Mononuclear cell (primary cell): ENCODE results near the gene HMBS. TPM values are rescaled to one million over a fixed set of nuclear protein-coding genes. Genes with fewer than 3 reads are reported as not detected.
"Not testable (repeated sequence)": the region's sequence is repeated elsewhere in the genome, so short reads cannot be mapped to it uniquely, and the experiment has no call there.

Experiments
- H3K27me3 ChIP-seq: 2 replicates; pipeline ENCODE4 v1.6.0; 2011; ENCODE audit warnings: low read length, control low read depth; ENCODE audit not compliant: insufficient read depth
- H3K4me1 ChIP-seq: 2 replicates; pipeline ENCODE4 v1.5.1; 2011; ENCODE audit warnings: mild to moderate bottlenecking, low read length, control low read depth; ENCODE audit not compliant: insufficient read depth
- H3K4me3 ChIP-seq: 2 replicates; pipeline ENCODE4 v1.5.1; 2011; ENCODE audit warnings: mild to moderate bottlenecking, low read length, moderate library complexity
- H3K9me3 ChIP-seq: 2 replicates; pipeline ENCODE4 v1.5.1; 2011; ENCODE audit warnings: low read depth, mild to moderate bottlenecking, control low read depth, low read length
- total RNA-seq: library from RNA; depleted of rRNA; stranded (reverse); fragments of >200 nt; gene quantifications from one replicate; pipeline ENCODE4 v1.2.3, GENCODE V29; 2012

HMBS gene
- total RNA-seq, 1 donor = 2.7 TPM

- H3K4me1 ChIP-seq = peaks cover 30% of the 10 kb centered on the region
- H3K9me3 ChIP-seq = no peaks in the 10 kb centered on the region
- no peaks in the 10 kb centered on the region for H3K27me3 ChIP-seq
- H3K4me3 ChIP-seq = peak within 1 kb of the TSS; percentile 88
Measured at GRCh38 chr11:119057000-119057769, 27.5 kb upstream of the HMBS start, which contains the start of gene HYOU1. TSS of gene HYOU1 (minus strand) at chr11:119057205. CDS start at chr11:119056160, 1,045 bp downstream.

- not testable (repeated sequence) for H3K4me3 ChIP-seq
Measured at GRCh38 chr11:119059128-119059527, 25.6 kb upstream of the HMBS start.

GRCh38 chr11:119061256-119061655, 23.4 kb upstream of the HMBS start:
- Histone ChIP-seq H3K9me3 (no peaks in the 10 kb centered on the region), H3K4me3 (no peak overlapping the region), H3K4me1 (peaks cover 23% of the 10 kb centered on the region), H3K27me3 (no peaks in the 10 kb centered on the region)

More at GRCh38 chr11:119059128-119059527, 25.6 kb upstream of the HMBS start:
- peaks cover 30% of the 10 kb centered on the region for H3K4me1 ChIP-seq
- H3K9me3 ChIP-seq, H3K27me3 ChIP-seq: not testable (repeated sequence)

- Histone ChIP-seq H3K27me3 (no peaks in the 10 kb centered on the region), H3K4me1 (peaks cover 24% of the 10 kb centered on the region), H3K4me3 (no peak overlapping the region), H3K9me3 (no peaks in the 10 kb centered on the region)
Measured at GRCh38 chr11:119062779-119063178, 21.9 kb upstream of the HMBS start.

- Histone ChIP-seq H3K4me3 (no peak overlapping the region), H3K9me3 (no peaks in the 10 kb centered on the region), H3K27me3 (no peaks in the 10 kb centered on the region), H3K4me1 (peaks cover 33% of the 10 kb centered on the region)
Measured at GRCh38 chr11:119065369-119065768, 19.3 kb upstream of the HMBS start.

GRCh38 chr11:119067371-119068222, 17.1 kb upstream of the HMBS start, which contains the start of gene VPS11:
TSS of gene VPS11 (plus strand) at chr11:119067818. CDS start at chr11:119067824, 6 bp downstream.
- H3K27me3 ChIP-seq = no peaks in the 10 kb centered on the region
- H3K4me3 ChIP-seq = peak within 1 kb of the TSS; percentile 87
- H3K4me1 ChIP-seq = peaks cover 33% of the 10 kb centered on the region
- H3K9me3 ChIP-seq = no peaks in the 10 kb centered on the region

- no peaks in the 10 kb centered on the region for H3K4me1 ChIP-seq
- no peak overlapping the region for H3K4me3 ChIP-seq
- H3K27me3 ChIP-seq = no peaks in the 10 kb centered on the region
- H3K9me3 ChIP-seq = no peaks in the 10 kb centered on the region
Measured at GRCh38 chr11:119077839-119078238, 6.8 kb upstream of the HMBS start.

GRCh38 chr11:119078675-119079420, 5.8 kb upstream of the HMBS start:
- H3K4me3 ChIP-seq = no peak overlapping the region
- H3K27me3 ChIP-seq = no peaks in the 10 kb centered on the region
- H3K4me1 ChIP-seq = no peaks in the 10 kb centered on the region
- H3K9me3 ChIP-seq = no peaks in the 10 kb centered on the region

GRCh38 chr11:119081682-119082260, 2.9 kb upstream of the HMBS start:
- Histone ChIP-seq H3K4me3 (no peak overlapping the region), H3K4me1 (peaks cover 18% of the 10 kb centered on the region), H3K9me3 (no peaks in the 10 kb centered on the region), H3K27me3 (no peaks in the 10 kb centered on the region)

- H3K27me3 ChIP-seq = no peaks in the 10 kb centered on the region
- H3K9me3 ChIP-seq = no peaks in the 10 kb centered on the region
- peak overlapping the region; percentile 80 for H3K4me3 ChIP-seq
- H3K4me1 ChIP-seq = peaks cover 33% of the 10 kb centered on the region
Measured at GRCh38 chr11:119085437-119085847, 761 bp downstream of the HMBS start.

- Histone ChIP-seq H3K27me3 (no peaks in the 10 kb centered on the region), H3K4me1 (peaks cover 43% of the 10 kb centered on the region), H3K4me3 (no peak overlapping the region), H3K9me3 (no peaks in the 10 kb centered on the region)
Measured at GRCh38 chr11:119087123-119087522, 2.4 kb downstream of the HMBS start.

- Histone ChIP-seq H3K27me3 (no peaks in the 10 kb centered on the region), H3K9me3 (no peaks in the 10 kb centered on the region), H3K4me1 (peaks cover 50% of the 10 kb centered on the region), H3K4me3 (no peak overlapping the region)
Measured at GRCh38 chr11:119087747-119088241, 3.1 kb downstream of the HMBS start.

GRCh38 chr11:119088406-119088805, 3.7 kb downstream of the HMBS start:
- H3K9me3 ChIP-seq = no peaks in the 10 kb centered on the region
- H3K27me3 ChIP-seq = no peaks in the 10 kb centered on the region
- H3K4me3 ChIP-seq = no peak overlapping the region
- H3K4me1 ChIP-seq = peaks cover 56% of the 10 kb centered on the region

GRCh38 chr11:119089319-119089718, 4.6 kb downstream of the HMBS start:
- Histone ChIP-seq H3K9me3 (no peaks in the 10 kb centered on the region), H3K4me3 (no peak overlapping the region), H3K4me1 (peaks cover 62% of the 10 kb centered on the region), H3K27me3 (no peaks in the 10 kb centered on the region)
